T-helper 17 cell (primary cell): Measurements from ENCODE around the gene OR1J1. TPM values are rescaled to one million over a fixed set of nuclear protein-coding genes. Genes with fewer than 3 reads are reported as not detected.

ENCODE experiments used
- ATAC-seq: fragments of 150-1000 bp; cut with Tn5 transposase; 2 replicates; pipeline ENCODE4 v1.10.0; 2021; ENCODE audit warnings: mild to moderate bottlenecking, moderate library complexity
- DNase-seq, 3 donors: peaks; one replicate each; pipeline versions ENCODE4 v3.0.0 to v3.0.0-alpha.2; 2020 to 2021
- H3K9me3 ChIP-seq: one replicate; pipeline ENCODE4 v1.7.0; 2013; ENCODE audit warnings: low read length, mild to moderate bottlenecking; ENCODE audit not compliant: control insufficient read depth, poor library complexity, severe bottlenecking
- H3K27ac Mint-ChIP-seq: one replicate; pipeline ENCODE4 v1.8.0; 2022; ENCODE audit warnings: mild to moderate bottlenecking, moderate library complexity, mixed read lengths
- H3K27me3 Mint-ChIP-seq: one replicate; pipeline ENCODE4 v1.8.0; 2022; ENCODE audit warnings: mixed read lengths
- H3K36me3 Mint-ChIP-seq: one replicate; pipeline ENCODE4 v1.8.0; 2022; ENCODE audit warnings: low read depth, mixed read lengths
- H3K4me1 Mint-ChIP-seq: one replicate; pipeline ENCODE4 v1.8.0; 2022; ENCODE audit warnings: mild to moderate bottlenecking, mixed read lengths
- H3K4me3 Mint-ChIP-seq: one replicate; pipeline ENCODE4 v1.8.0; 2022; ENCODE audit warnings: mild to moderate bottlenecking, moderate library complexity, mixed read lengths
- total RNA-seq, 4 donors: library from RNA in 2 of 4; stranded (reverse) in 2 of 4; gene quantifications; one replicate each; pipeline ENCODE4 v1.2.3 and lab custom pipeline; 2022 to 2026

OR1J1 gene
- total RNA-seq, 2 donors from 2014 or later = not detected

GRCh38 chr9:122466456-122466855, 11.3 kb downstream of the OR1J1 start:
- no peak overlapping the region for H3K27ac Mint-ChIP-seq
- H3K36me3 Mint-ChIP-seq = no peaks in the 10 kb centered on the region
- peaks cover 31% of the 10 kb centered on the region for H3K27me3 Mint-ChIP-seq
- no peak overlapping the region for H3K4me3 Mint-ChIP-seq
- no peak for DNase-seq
- H3K4me1 Mint-ChIP-seq = peaks cover 6% of the 10 kb centered on the region
- no peak for ATAC-seq
- H3K9me3 ChIP-seq = no peaks in the 10 kb centered on the region

GRCh38 chr9:122464633-122465567, 12.8 kb downstream of the OR1J1 start:
- H3K4me3 Mint-ChIP-seq = peak overlapping the region; percentile 87
- peaks cover 34% of the 10 kb centered on the region for H3K27me3 Mint-ChIP-seq
- no peaks in the 10 kb centered on the region for H3K36me3 Mint-ChIP-seq
- H3K4me1 Mint-ChIP-seq = peaks cover 6% of the 10 kb centered on the region
- peak; percentile 19 to 47 (median 36) for DNase-seq
- ATAC-seq = peak; percentile 82
- H3K9me3 ChIP-seq = no peaks in the 10 kb centered on the region
- H3K27ac Mint-ChIP-seq = peak overlapping the region; percentile 91

- DNase-seq (no peak), ATAC-seq (peak; percentile 47)
- no peaks in the 10 kb centered on the region for H3K36me3 Mint-ChIP-seq
- H3K4me1 Mint-ChIP-seq = peaks cover 6% of the 10 kb centered on the region
- H3K9me3 ChIP-seq = no peaks in the 10 kb centered on the region
- H3K4me3 Mint-ChIP-seq = peak overlapping the region; percentile 87
- H3K27me3 Mint-ChIP-seq = peaks cover 36% of the 10 kb centered on the region
- peak overlapping the region; percentile 91 for H3K27ac Mint-ChIP-seq
Measured at GRCh38 chr9:122463828-122464632, 13.7 kb downstream of the OR1J1 start.

- Mint-ChIP-seq H3K4me1 (peaks cover 2% of the 10 kb centered on the region), H3K27ac (no peak overlapping the region), H3K27me3 (peaks cover 41% of the 10 kb centered on the region), H3K4me3 (no peak overlapping the region), H3K36me3 (peaks cover 2% of the 10 kb centered on the region)
- no peak for DNase-seq
- ATAC-seq = no peak
- no peaks in the 10 kb centered on the region for H3K9me3 ChIP-seq
Measured at GRCh38 chr9:122457787-122458186, 19.9 kb downstream of the OR1J1 start.

GRCh38 chr9:122456123-122456522, 21.6 kb downstream of the OR1J1 start:
- no peak for DNase-seq
- no peaks in the 10 kb centered on the region for H3K9me3 ChIP-seq
- Mint-ChIP-seq H3K4me1 (peaks cover 2% of the 10 kb centered on the region), H3K27ac (no peak overlapping the region), H3K4me3 (no peak overlapping the region), H3K27me3 (peaks cover 26% of the 10 kb centered on the region), H3K36me3 (peaks cover 2% of the 10 kb centered on the region)
- ATAC-seq = no peak

- Mint-ChIP-seq H3K4me1 (peaks cover 2% of the 10 kb centered on the region), H3K27ac (no peak overlapping the region), H3K36me3 (peaks cover under 1% of the 10 kb centered on the region), H3K4me3 (no peak overlapping the region), H3K27me3 (peaks cover 20% of the 10 kb centered on the region)
- no peaks in the 10 kb centered on the region for H3K9me3 ChIP-seq
- no peak for DNase-seq
- ATAC-seq = no peak
Measured at GRCh38 chr9:122453677-122454135, 24.0 kb downstream of the OR1J1 start.

GRCh38 chr9:122446819-122447484, 30.8 kb downstream of the OR1J1 start:
- DNase-seq (no peak), ATAC-seq (no peak)
- peaks cover 3% of the 10 kb centered on the region for H3K4me1 Mint-ChIP-seq
- no peaks in the 10 kb centered on the region for H3K9me3 ChIP-seq
- H3K27ac Mint-ChIP-seq = no peak overlapping the region
- no peak overlapping the region for H3K4me3 Mint-ChIP-seq
- H3K36me3 Mint-ChIP-seq = peaks cover 5% of the 10 kb centered on the region
- H3K27me3 Mint-ChIP-seq = peaks cover 38% of the 10 kb centered on the region

- no peaks in the 10 kb centered on the region for H3K9me3 ChIP-seq
- Mint-ChIP-seq H3K27ac (no peak overlapping the region), H3K36me3 (peaks cover 5% of the 10 kb centered on the region), H3K4me1 (peaks cover 3% of the 10 kb centered on the region), H3K4me3 (no peak overlapping the region), H3K27me3 (peaks cover 38% of the 10 kb centered on the region)
- no peak for ATAC-seq
- DNase-seq = no peak
Measured at GRCh38 chr9:122445155-122445749, 32.5 kb downstream of the OR1J1 start.

GRCh38 chr9:122444041-122444733, 33.5 kb downstream of the OR1J1 start:
- DNase-seq (no peak), ATAC-seq (no peak)
- no peaks in the 10 kb centered on the region for H3K9me3 ChIP-seq
- Mint-ChIP-seq H3K36me3 (peaks cover 5% of the 10 kb centered on the region), H3K27me3 (peaks cover 38% of the 10 kb centered on the region), H3K4me1 (peaks cover 3% of the 10 kb centered on the region), H3K4me3 (no peak overlapping the region), H3K27ac (no peak overlapping the region)

GRCh38 chr9:122442568-122442967, 35.2 kb downstream of the OR1J1 start:
- Mint-ChIP-seq H3K4me1 (peaks cover 3% of the 10 kb centered on the region), H3K27me3 (peaks cover 34% of the 10 kb centered on the region), H3K4me3 (no peak overlapping the region), H3K36me3 (peaks cover under 1% of the 10 kb centered on the region), H3K27ac (no peak overlapping the region)
- ATAC-seq (no peak), DNase-seq (no peak)
- no peaks in the 10 kb centered on the region for H3K9me3 ChIP-seq
